ENCODE measurements around the gene IFNGR2. TPM values are rescaled to one million over a fixed set of nuclear protein-coding genes. Genes with fewer than 3 reads are reported as not detected.

IFNGR2 gene
- polyA plus RNA-seq, 1 of the 3 experiments (the other 2 are of a cell fraction) = 92.4 TPM

- no peaks in the 10 kb centered on the region for H3K9me2 ChIP-seq
- peaks cover 4 to 22% of the 10 kb centered on the region in 2 experiments for H3K36me3 ChIP-seq (replicated peaks in 1 of 2; ENCODE audit: control insufficient read depth in 1 of 2, insufficient read depth in 2 of 2, low read length in 1 of 2)
- POLR2A ChIA-PET = interaction anchor here (0.6 kb wide), 1 partner anchor 35 kb away, joined by 3 read pairs; no protein-coding TSS in a partner anchor
- 73% methylated on average over 5 of the region's 5 CpGs for WGBS (ENCODE audit: low lambda C conversion rate)
- H3K79me2 ChIP-seq (ENCODE audit: insufficient read depth) = peaks cover 80% of the 10 kb centered on the region
- H3K4me2 ChIP-seq = no peak overlapping the region
- TF ChIP-seq RAD21 (IDR thresholded peaks at IDR 0.05; ENCODE audit: low read length) = no peak
- TF ChIP-seq CHD2 (IDR thresholded peaks at IDR 0.05; ENCODE audit: low read length, partially characterized antibody) = no peak
- no peak for TF ChIP-seq SIN3A (IDR thresholded peaks at IDR 0.05; ENCODE audit: borderline replicate concordance, low read depth, low read length)
- TF ChIP-seq SMC3 (IDR thresholded peaks at IDR 0.05; ENCODE audit: low read depth, low read length) = no peak
- TF ChIP-seq TAF1 (IDR thresholded peaks at IDR 0.05; ENCODE audit: borderline replicate concordance, low read depth, low read length) = no peak
- no peak for TF ChIP-seq PBX3 (IDR thresholded peaks at IDR 0.05)
- no peak for TF ChIP-seq RXRA (IDR thresholded peaks at IDR 0.05; ENCODE audit: borderline replicate concordance, low read depth)
- no peak for TF ChIP-seq TEAD4 (IDR thresholded peaks at IDR 0.05; ENCODE audit: borderline replicate concordance, insufficient read depth)
- TF ChIP-seq TCF12 (IDR thresholded peaks at IDR 0.05) = no peak
- no peak for TF ChIP-seq USF2 (IDR thresholded peaks at IDR 0.05; ENCODE audit: borderline replicate concordance, low read depth, low read length)
- no peak for TF ChIP-seq FOXJ3 (CRISPR knock-in tag; IDR thresholded peaks at IDR 0.05)
- TF ChIP-seq POLR2AphosphoS5 (IDR thresholded peaks at IDR 0.05; ENCODE audit: low read depth, low read length) = no peak
- TF ChIP-seq FOSL2 (IDR thresholded peaks at IDR 0.05; ENCODE audit: borderline replicate concordance, low read depth) = no peak
- TF ChIP-seq RCOR1 (IDR thresholded peaks at IDR 0.05; ENCODE audit: low read length) = no peak
- no peaks in the 10 kb centered on the region for H3K27me3 ChIP-seq (ENCODE audit: insufficient read depth)
- H4K20me1 ChIP-seq (ENCODE audit: insufficient read depth) = peaks cover 60% of the 10 kb centered on the region
- no peak overlapping the region for H3K4me3 ChIP-seq (ENCODE audit: low read depth in 2 of 2, low read length in 1 of 2)
- CTCF ChIA-PET = interaction anchor here (1.2 to 3.3 kb wide), 4 partner anchors 45 to 466 kb away, joined by 3 to 12 read pairs (median 5); no protein-coding TSS in a partner anchor
- H3F3A ChIP-seq (replicated peaks; ENCODE audit: insufficient read depth) = peaks cover 25% of the 10 kb centered on the region
- no peak overlapping the region for H3K27ac ChIP-seq (ENCODE audit: low read depth in 2 of 2, low read length in 1 of 2)
- H3K9ac ChIP-seq = no peak overlapping the region
- no peaks in the 10 kb centered on the region for H3K9me3 ChIP-seq
- H3K4me1 ChIP-seq (ENCODE audit: control insufficient read depth in 1 of 2, insufficient read depth in 2 of 2, low read depth in 1 of 2, low read length in 1 of 2) = peaks cover 7 to 9% of the 10 kb centered on the region in 2 experiments; a peak in 1 of 4 replicates
- H2AFZ ChIP-seq (ENCODE audit: low read depth) = no peak overlapping the region
- no peak for DNase-seq
Observed at GRCh38 chr21:33406493-33406892, 3.3 kb downstream of the IFNGR2 start.

GRCh38 chr21:33411949-33412430, 8.8 kb downstream of the IFNGR2 start:
- TF ChIP-seq USF1 (IDR thresholded peaks at IDR 0.05; ENCODE audit: borderline replicate concordance, low read depth) (no peak), REST (IDR thresholded peaks at IDR 0.05; ENCODE audit: low read depth, low read length) (no peak), EP300 (IDR thresholded peaks at IDR 0.05; ENCODE audit: borderline replicate concordance in 1 of 2, low read depth in 1 of 2, low read length in 1 of 2) (no peak)
- Histone ChIP-seq H3K36me3 (replicated peaks in 1 of 2; ENCODE audit: control insufficient read depth in 1 of 2, insufficient read depth in 2 of 2, low read length in 1 of 2) (peaks cover 23 to 26% of the 10 kb centered on the region in 2 experiments), H2AFZ (ENCODE audit: low read depth) (no peak overlapping the region), H3K79me2 (ENCODE audit: insufficient read depth) (peaks cover 97% of the 10 kb centered on the region), H3K27me3 (ENCODE audit: insufficient read depth) (no peaks in the 10 kb centered on the region), H3K4me3 (ENCODE audit: low read depth in 2 of 2, low read length in 1 of 2) (no peak overlapping the region), H3K4me2 (no peak overlapping the region), H3K9ac (no peak overlapping the region), H3K27ac (ENCODE audit: low read depth in 2 of 2, low read length in 1 of 2) (no peak overlapping the region), H4K20me1 (ENCODE audit: insufficient read depth) (peaks cover 75% of the 10 kb centered on the region), H3K9me3 (no peaks in the 10 kb centered on the region), H3K9me2 (no peaks in the 10 kb centered on the region), H3K4me1 (ENCODE audit: control insufficient read depth in 1 of 2, insufficient read depth in 2 of 2, low read depth in 1 of 2, low read length in 1 of 2) (peaks cover 0 to 10% of the 10 kb centered on the region in 2 experiments; a peak in 1 of 4 replicates), H3F3A (replicated peaks; ENCODE audit: insufficient read depth) (peaks cover 16% of the 10 kb centered on the region)
- no peak for DNase-seq
- WGBS (ENCODE audit: low lambda C conversion rate) = 93% methylated on average over 8 of the region's 8 CpGs
- CTCF ChIA-PET = no interaction called here
- POLR2A ChIA-PET = no interaction called here
